Myocyte (in vitro differentiated cells): ENCODE results near the gene ENTHD1. TPM values are rescaled to one million over a fixed set of nuclear protein-coding genes. Genes with fewer than 3 reads are reported as not detected.
"Not testable (repeated sequence)": the region's sequence is repeated elsewhere in the genome, so short reads cannot be mapped to it uniquely, and the experiment has no call there.

ENCODE experiments used
- DNase-seq: peaks from one replicate; pipeline ENCODE4 v3.0.0-alpha.2; 2012; ENCODE audit warnings: low read depth
- total RNA-seq: library from RNA; depleted of rRNA; stranded (reverse); fragments of >200 nt; gene quantifications from 2 replicates; pipeline ENCODE4 v1.2.3, GENCODE V29; 2014

The ENTHD1 gene
- total RNA-seq, 1 donor from 2014 or later, result not detected

DNA sequence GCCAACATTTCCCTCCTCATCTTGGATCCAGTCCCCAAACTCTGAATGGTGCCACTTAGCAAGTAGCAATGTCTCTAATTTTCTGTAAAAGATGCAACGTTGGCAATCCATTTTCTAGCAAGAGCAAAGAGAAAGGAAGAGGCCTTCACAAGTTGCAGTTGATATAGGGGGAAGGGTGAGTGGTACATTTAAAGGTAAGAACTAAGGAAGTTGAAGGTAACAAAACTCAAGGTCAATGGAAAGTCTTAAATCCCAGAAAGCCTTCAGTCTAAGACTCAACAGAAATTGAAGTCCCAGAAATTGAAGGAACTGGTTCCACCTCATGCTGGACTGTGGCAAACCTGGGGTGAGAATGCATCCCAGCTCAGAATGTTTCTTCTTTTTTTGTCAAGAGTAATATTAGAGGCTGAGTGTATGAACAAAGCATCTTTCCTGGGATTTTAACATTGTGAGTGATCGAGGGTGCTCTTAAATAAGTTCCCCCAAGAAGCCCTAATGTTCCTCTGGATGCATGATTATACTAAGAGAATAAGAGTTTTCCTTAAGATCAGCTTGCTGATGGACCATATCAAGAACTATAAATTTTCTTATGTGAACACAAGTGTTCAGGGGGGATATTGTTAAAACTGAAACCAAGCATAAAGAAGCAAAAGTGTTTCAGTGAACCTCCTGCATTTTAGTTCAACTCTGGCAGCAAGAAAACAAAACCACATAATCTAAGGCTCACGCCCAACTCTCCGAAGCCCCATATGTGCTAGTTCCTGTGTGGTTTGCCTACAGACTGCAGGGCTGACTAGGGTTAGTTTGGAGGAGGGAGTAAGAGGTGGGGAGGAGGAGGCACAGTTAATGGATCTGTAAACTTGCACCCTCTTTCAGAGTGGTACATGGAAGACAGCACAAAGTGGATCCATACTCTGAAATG, 7.0 kb upstream of the ENTHD1 start, which contains the start of gene GRAP2:
TSS of gene GRAP2 (plus strand) at position 779 of the 922 bp plus-strand sequence. CDS start 46,023 bp downstream, outside the sequence.
- DNase-seq, result no peak

- DNase-seq, result no peak
Observed at GRCh38 chr22:39898997-39899396, 5.4 kb upstream of the ENTHD1 start.

DNA sequence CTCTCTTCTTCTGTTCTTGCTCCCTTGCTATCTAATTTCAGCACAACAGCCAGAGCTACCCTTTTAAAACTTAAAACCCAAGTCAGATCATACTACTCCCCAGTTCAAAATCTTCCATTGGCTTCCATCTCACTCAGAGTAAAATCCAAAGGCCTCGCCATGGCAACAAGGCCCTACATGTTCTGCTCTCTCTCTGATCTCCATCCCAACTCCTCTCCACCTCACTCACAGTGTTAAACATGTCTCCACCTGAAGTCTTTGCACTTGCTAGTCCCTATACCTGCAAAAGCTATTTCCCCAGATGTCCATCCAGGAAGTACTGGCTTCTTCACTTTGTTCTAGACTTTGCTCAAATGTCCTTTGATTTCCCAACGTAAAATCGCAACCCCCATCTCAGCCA, 4.3 kb upstream of the ENTHD1 start:
- no peak for DNase-seq

GRCh38 chr22:39896313-39896996, 2.9 kb upstream of the ENTHD1 start:
- DNase-seq, result no peak

DNA sequence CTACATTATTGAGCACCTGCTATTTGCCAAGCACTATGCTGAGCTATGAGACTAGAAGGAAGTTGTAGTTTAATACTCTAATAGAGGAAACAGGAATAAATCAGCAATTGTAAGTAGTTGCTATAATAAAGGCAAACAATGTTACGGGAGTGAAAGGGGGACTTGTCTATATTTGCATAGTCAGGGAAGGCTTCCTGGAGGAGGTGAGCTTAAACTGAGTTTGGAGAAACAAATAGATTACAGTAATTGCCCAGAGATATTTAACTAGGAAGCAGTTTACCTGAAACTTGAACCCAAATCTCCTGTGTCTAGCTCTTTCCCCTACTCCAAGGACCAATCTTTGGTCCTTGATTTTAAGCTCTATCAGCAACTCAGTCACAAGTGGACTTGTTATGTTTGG, 2.1 kb upstream of the ENTHD1 start:
- DNase-seq, result no peak

- no peak for DNase-seq
Observed at GRCh38 chr22:39894554-39895092, 1.1 kb upstream of the ENTHD1 start.

GRCh38 chr22:39889924-39890323, 3.6 kb downstream of the ENTHD1 start:
- not testable (repeated sequence) for DNase-seq

GRCh38 chr22:39883057-39883456, 10.5 kb downstream of the ENTHD1 start:
- DNase-seq, result no peak

- no peak for DNase-seq
Observed at GRCh38 chr22:39880722-39881121, 12.8 kb downstream of the ENTHD1 start.

GRCh38 chr22:39877079-39877845, 16.3 kb downstream of the ENTHD1 start:
- DNase-seq, result no peak

- DNase-seq, result not testable (repeated sequence)
Observed at GRCh38 chr22:39875176-39875885, 18.2 kb downstream of the ENTHD1 start.

DNA sequence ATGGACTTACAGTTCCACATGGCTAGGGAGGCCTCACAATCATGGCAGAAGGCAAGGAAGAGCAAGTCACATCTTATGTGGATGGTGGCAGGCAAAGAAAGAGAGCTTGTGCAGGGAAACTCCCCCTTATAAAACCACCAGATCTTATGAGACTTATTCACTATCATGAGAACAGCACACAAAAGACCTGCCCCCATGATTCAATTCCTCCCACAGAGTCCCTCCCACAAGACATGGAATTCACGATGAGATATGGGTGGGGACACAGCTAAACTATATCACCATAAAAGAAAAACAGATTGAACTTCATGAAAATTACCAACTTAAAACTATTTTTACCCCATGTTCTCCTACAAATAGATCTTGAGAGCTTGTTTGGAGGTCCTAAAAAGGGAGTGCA, 19.6 kb downstream of the ENTHD1 start:
- no peak for DNase-seq

DNA sequence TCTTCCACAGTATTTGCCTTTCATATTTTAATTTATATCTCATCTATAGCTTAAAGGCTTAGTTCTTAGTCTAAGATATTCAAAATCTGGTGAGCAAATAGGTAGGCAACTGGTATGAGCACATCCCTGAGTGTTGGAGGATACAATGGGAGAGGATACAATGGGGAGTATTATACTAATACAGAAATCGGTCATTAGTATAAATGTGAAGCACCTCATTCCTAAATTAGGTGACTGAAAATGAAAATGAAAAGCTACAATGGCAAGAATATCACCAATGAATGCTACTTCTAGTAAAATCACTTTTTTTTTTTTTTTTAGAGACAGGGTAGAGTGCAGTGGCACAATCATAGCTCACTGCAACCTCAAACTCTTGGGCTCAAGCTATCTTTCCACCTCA, 21.0 kb downstream of the ENTHD1 start:
- DNase-seq, result no peak

GRCh38 chr22:39871008-39871798, 22.4 kb downstream of the ENTHD1 start:
- DNase-seq, result no peak

DNA sequence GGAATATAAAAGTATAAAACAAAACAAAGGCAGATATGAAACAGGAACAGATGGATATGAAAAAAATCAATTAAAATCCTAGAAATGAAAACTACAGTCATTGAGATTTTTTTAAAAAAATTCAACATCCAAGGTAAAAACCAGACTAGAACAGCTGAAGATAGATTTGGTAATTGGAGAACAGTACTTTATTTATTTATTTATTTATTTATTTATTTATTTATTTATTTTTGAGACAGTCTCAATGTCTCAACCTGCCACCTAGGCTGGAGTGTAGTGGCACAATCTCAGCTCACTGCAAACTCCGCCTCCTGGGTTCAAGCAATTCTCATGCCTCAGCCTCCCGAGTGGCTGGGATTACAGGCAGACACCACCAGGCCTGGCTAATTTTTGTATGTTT, 23.8 kb downstream of the ENTHD1 start:
- DNase-seq, result not testable (repeated sequence)

GRCh38 chr22:39868741-39869140, 24.8 kb downstream of the ENTHD1 start:
- DNase-seq, result no peak

DNA sequence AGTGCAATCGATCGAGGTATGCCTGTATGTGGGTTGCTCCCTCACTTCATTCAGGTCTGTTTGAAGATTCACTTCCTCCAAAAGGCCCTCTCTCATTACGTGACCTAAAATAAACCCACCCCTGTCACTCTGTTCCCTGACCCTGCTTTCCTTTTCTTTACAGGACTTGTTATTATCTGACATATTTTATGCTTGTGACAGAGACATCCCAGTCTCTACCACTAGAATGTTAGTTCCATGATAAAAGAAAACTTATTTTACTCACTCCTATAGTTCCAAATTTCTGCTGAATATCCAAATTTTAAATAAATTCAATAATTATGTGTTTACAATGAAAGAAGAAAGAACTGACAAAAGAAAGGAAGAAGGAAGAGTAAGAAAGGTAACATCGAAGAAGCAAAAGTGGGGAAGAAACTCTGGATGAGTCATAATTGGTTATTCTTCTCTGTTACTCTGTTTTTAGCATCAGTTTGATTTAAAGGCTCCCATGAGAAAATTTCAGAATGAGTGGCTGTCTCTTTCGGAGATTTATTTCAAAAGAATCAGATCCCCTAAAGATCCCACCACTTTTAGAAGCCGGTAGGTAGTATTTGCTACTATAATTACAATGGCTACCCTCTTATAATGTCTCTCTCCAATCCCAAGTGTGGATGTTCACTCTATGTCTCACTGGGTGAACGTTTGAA, 33.5 kb downstream of the ENTHD1 start:
- DNase-seq, result no peak

DNA sequence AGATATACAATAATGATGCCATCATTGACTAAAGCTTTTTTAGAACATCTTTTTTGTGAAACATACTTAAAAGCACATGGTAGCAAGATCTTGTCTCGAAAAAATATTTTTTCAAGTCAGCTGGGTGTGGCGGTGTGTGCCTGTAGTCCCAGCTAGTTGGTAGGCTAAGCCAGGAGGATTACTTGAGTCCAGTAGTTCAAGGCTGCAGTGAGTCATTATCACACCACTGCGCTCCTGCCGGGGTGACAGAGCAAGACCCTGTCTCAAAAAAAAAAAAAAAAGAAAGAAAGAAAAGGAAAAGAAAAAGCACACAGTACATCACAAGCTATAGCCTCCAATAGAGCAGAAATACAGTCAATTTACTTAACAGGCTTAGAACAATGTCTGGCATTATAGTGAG, 37.0 kb downstream of the ENTHD1 start:
- DNase-seq, result no peak

DNA sequence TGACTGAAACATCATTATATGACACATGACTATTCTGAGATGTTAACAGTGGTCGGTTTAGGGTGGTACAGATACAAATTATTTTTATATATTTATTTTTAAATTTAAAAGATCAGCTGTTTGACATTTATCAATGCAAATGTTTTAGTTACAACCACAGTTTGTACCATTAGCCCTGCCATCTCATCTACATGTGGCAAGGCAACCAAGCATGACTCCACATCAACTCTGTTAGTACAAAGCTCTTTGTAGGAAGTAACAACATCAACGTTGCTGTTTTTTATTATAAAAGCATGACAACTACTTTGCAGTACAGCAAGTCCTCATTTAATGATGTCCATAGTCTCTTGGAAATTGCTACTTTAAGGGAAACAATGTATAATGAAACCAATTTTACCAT, 40.8 kb downstream of the ENTHD1 start:
- no peak for DNase-seq
